ENCODE measurements around the gene IFNAR2.

IFNAR2 gene

DNA sequence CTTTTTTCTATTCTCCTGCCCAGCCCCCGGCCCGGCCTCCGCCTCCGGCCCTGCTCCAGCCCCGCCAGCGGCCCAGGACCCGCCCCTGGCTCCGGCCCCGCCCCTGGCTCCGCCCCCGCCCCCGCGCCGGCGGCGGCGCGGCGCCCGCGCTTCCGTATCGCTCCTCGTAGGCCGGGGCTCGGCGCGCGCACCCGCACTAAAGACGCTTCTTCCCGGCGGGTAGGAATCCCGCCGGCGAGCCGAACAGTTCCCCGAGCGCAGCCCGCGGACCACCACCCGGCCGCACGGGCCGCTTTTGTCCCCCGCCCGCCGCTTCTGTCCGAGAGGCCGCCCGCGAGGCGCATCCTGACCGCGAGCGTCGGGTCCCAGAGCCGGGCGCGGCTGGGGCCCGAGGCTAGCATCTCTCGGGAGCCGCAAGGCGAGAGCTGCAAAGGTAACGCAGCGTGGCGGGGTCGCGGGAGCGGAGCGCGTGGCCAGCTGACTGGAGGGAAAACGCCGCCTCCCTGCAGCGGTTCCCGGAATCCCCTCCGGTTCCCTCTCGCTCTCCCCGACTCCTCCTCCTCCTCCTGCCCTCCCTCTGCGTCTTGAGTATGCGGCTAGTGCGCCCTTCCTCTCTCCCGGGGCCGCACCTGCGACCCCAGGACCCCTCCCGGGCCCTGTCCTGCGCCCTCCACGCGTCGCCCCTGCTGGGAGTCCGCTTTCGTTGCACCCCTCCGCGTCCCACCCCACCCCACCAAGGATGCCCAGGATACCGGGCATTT lies at the start of gene IFNAR2:
TSS of gene IFNAR2 (plus strand) at position 155 of the 761 bp plus-strand sequence. CDS start 11,985 bp downstream, outside the sequence.
- DNase-seq (ENCODE audit: insufficient read length, low spot score) (peak; percentile 82), FAIRE-seq (no peak)

DNA sequence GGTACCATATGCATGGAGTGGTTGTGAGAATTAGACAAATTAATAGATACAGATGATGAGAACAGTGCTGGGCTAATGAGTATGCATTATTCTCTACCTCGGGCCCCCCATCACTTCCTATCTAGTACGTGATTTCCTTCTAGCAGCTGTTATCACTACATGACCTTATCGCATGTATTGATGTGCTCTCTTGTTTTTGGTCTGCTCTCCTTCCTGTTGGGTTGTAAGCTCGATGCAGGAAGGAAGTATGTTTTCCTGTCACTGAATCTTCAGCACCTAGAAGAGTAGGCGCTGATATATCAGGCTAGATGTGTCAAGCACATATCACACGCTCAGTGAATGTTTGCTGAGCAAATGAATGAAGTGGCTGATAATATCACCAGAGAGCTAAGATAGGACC lies 43.9 kb upstream of the IFNAR2 start:
- no peak for DNase-seq (ENCODE audit: insufficient read length, low spot score)
- FAIRE-seq = no peak

DNA sequence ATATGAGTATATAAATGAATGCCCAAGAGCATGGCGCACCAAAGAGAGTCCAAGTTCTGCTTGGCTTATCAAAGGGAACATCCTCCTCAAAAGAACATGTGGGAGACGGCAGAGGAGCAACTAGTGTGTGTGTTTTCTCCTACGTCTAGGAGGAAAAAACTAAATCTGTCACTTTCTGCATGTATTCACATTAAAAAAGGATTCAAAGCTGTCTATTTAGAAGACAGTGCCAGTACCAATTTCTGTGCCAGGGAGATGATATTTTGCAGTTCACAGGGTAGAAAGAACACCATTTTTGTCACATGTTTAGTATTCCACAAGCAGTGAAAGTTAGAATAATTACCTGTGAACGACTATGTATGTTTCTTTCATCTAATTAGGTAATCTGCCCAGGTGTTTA lies 42.5 kb upstream of the IFNAR2 start:
- DNase-seq (ENCODE audit: insufficient read length, low spot score) = no peak
- no peak for FAIRE-seq

DNA sequence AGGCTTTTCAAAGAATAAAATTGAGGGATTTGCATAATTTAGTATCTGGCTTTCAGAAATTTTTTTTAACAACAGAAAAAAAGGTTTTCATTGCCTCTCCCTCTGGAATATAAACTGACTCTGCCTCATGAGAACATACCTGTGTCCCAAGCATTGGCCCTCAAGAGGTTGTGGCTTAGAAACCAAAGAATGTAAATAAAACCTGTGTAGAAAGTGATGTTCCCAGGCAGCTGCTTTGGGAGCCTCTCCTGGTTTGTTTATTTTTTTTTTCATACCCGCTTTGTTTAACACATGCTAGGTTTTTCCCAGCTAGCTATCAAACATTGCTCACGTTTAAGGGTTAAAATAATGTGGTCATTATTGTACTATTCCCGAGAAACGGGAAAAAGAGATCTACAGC lies 40.5 kb upstream of the IFNAR2 start:
- FAIRE-seq (no peak), DNase-seq (ENCODE audit: insufficient read length, low spot score) (no peak)

DNA sequence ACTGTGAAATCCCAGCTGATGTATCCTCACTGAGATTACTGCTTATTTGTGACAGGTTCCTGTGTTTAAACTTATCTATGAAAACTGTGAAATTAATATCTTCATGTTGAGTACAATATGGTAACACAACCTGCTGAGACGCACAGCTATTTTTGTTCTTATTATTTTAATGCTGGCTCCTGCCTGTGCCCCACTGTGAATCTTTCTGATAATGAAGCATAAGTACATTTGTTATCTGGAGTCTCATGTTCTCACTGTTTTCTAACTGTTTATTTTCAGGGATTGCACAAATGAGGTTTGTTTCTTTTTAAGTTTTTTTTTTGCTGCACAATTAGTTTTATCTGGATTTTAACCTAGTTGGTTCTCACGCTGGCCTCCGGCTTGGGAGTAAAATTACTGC lies 39.9 kb upstream of the IFNAR2 start:
- no peak for FAIRE-seq

DNA sequence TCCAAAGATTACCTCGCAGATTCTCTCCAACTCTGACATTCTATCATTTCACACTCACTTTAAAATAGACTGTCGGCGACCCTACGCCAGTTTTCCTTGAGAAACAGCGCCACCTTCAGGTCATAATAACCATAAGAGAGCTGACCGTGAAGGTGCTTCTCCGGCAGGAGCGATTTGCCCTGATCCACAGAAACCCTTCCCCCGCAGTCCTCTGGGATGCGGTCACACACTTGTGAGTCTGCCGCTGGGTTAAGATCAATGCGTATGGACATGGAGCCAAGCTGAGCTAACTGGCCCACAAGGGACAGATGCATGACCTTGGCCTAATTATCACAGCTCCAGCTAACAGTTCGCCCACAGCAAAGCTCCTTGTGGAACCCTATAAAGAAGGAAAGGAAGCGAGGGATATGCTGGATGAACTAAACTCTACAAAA lies 32.8 kb upstream of the IFNAR2 start:
- peak; percentile 53 for DNase-seq (ENCODE audit: insufficient read length, low spot score)
- no peak for FAIRE-seq

More for the DNA sequence above, 39.9 kb upstream of the IFNAR2 start:
- DNase-seq (ENCODE audit: insufficient read length, low spot score) = no peak

DNA sequence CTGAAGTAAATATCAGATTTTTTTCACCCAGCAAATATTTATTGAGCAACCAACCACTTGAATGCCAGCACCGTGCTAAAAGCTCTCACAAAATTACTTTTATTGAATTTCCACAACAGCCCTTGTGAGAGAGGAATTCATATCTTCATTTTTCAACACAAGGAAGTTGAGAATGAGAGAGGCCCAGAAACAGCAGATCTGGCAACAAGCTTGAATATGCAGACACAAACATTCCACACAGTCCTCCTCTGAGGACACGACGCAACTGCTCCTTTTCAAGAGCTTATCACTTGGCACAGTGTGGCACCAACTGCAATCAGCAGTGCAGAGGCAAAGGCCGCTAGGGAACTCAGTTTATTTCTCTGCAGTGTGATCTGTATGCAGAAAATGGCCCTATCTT lies 32.2 kb upstream of the IFNAR2 start:
- no peak for DNase-seq (ENCODE audit: insufficient read length, low spot score)
- no peak for FAIRE-seq

DNA sequence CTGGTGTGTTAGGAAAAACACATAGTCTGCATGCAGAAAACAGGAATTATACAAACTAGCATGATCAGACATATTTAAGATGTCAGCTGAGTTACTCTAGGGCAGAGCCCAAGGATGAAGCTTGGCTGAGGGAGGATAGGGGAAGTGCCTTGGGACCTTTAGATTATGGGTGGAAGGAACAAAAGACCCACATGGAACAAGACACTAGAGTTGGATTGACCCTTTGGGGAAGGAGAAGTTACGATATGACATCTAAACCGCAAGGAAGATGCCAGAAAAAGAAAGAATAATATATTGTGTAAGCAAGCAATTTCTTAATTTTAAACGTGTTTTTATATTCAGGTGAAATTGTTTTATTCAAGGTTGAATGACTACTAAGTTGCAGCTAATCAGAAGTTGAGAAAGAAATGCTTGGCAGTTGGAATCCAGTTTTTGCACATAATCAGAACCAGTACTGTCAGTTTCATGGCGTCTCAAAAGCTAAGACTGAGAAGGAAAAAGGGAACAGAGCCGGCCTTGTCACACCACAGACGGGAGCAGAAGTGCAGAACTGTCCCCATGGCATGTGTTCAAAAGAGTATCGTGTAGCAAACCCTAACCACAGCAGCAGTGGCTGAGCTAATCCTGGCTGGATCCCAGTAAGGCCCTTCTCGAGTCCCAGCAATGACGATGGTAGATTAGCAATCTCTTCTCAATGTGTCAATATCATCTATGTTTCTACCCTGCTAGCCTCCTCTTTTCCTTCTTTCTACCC lies 31.2 kb upstream of the IFNAR2 start:
- FAIRE-seq = no peak
- DNase-seq (ENCODE audit: insufficient read length, low spot score) = no peak

DNA sequence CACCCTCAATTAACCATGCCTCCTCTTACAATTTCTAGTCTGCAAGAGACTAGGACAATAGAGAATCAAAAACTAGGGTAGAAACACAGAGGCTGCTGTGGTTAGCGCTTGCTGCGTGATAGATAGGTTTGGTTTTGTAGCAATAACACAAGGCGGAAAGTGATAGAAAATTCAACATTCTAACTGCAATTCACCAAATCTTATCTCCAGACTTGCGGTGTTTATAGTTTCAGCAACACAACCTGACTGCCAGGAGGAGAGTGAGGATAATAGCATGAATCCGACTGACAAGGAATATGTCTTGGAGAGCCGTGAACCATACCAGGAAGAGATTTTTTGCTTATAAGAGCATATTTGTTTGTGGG lies 30.7 kb upstream of the IFNAR2 start:
- DNase-seq (ENCODE audit: insufficient read length, low spot score) (no peak), FAIRE-seq (no peak)

DNA sequence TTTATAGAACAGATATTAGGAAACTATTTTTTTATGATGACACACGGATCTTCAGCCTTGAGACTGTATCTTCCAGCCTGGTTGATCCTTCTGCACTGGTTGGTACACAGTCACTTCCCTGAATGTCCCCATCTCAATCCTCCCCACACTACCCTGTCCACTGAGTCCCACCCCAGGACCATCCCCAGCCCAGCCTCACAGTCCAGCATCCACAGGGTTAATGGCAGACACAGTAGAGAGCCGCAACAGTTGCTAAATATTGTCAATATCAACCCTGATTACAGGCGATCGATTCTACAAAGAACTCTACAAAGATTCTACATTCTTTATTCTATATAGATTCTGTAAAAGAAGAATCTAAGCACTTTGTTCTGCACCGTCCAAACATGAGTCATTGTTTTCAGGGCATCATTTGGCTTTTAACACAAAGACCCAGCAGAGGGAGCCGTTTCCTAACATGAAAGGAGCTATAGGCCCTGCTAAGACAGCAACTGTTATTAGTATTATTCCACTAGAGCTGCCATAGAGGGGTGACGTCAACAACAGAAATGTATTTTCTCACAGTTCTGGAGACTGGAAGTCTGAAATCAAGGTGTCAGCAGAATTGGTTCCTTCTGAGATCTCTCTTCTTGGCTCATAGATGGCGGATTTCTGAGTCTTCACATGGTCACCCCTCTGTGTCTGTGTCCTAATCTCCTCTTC lies 30.1 kb upstream of the IFNAR2 start:
- FAIRE-seq (no peak), DNase-seq (ENCODE audit: insufficient read length, low spot score) (peak; percentile 79)

DNA sequence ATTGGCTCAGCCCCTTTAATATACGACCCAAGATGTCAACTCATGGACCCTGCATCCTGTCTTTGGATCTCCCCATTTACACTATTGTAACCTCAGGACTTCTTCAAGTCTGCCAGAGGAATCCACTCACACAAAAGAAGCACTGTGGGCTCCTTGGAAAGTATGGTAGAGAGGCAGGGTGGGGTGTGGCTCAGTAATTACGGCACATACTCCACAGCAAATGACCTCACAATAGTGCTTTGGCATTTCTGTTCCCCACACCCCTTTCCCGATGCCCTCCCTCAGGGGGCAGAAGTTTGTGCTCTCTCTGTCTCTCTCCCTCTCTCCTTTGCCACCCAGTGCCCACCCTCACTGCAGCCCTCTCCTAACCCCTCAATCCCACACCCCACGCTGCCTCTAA lies 27.8 kb upstream of the IFNAR2 start:
- FAIRE-seq = no peak

DNA sequence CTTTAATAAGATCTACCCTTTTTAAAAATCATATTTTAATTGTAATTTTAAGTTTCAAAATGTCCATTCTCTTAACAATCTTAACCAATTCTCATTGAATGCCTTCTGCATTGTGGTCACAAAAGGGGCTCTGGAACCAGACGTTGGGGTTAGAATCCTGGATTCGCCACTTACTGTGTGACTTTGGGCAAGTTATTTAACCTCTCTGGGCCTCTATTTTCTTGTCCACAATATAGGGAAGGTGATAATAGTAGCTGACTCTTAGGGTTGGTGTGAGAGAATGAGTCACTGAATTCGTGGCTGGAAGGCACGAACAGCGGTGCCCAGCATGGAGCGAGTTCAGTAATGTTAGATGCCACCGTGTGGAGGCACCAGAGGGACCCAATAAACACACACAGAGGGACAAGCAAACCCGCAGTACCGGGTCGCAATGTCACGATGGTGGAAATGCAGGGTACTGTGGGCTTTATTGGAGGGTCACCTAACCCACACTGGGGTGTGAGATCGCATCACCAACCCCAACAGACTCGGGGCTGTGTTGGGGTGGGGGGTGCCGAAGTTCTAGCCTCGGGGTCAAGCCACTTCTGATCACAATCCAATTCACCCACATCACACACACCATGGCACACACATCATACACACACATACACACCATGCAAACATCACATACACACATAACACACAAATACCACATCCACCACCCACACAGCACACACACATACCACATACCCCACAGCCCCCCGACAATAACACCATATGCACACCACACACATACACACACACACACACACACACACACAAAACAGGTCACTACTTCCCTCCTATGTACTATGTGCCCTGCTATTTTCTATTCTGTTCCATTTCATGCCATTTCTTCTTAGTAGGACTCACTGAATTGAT lies 27.0 kb upstream of the IFNAR2 start:
- DNase-seq (ENCODE audit: insufficient read length, low spot score) = no peak
- FAIRE-seq = peak; percentile 65

More for the DNA sequence above, 27.8 kb upstream of the IFNAR2 start:
- DNase-seq (ENCODE audit: insufficient read length, low spot score) = no peak

DNA sequence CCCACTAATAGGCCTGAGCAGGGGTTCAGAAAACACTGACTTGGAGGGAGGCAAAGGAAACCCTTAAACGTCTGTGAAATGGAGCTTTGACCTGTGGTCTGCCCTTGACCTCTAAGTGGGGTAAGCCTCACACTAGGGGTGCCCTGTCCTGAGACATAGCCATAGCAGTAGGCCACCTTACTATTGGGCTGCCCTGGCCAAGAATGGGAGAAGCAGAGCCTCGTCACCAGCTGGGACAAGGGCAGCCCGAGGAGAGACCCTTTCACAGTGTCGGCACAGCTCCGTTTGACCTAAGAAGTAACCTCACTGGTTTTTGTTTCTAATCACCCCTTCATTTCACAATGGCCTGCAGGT lies 26.4 kb upstream of the IFNAR2 start:
- FAIRE-seq = no peak
- DNase-seq (ENCODE audit: insufficient read length, low spot score) = no peak

DNA sequence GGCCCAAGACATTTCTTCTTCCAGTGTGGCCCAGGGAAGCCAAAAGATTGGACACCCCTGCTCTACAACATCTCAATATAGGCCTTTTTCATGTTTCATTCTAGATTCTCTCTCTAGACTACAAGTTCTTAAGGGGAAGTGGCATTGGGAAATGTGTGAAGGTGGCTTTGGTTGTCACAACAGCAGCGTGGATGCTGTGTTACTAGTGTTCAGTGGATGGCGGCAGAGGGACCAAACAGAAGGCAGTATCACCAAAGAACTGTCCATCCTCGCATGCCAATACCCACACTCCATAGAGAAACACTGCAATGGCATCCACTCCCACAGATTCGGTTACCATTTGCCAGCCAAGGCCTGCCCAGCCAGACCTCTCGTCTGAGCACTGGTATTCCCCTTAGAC lies 24.3 kb upstream of the IFNAR2 start:
- FAIRE-seq (no peak), DNase-seq (ENCODE audit: insufficient read length, low spot score) (no peak)

DNA sequence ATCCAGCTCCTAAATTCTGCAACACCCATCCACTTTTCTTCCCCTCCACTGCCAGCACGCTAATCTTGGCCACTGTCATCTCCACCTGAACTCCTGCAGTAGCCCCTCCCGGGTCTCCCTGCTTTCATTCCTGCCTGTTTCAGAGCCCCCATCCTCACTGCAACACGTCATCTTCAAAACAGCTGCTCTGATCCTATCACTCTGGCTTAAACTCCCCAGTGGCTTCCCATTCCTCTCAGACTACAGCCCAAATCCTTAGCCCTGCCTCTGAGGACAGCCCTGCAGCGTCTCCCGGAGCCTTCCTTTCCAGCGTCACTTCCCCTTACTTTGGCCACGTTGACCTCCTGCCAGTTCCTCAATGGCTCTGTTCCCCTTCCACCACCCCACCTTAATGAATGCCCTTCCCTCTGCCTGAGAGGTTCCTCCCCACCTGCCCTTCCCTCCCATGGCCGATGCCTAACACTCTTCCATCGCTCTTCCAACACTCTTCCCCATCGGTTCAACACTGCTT lies 22.9 kb upstream of the IFNAR2 start:
- FAIRE-seq = no peak

DNA sequence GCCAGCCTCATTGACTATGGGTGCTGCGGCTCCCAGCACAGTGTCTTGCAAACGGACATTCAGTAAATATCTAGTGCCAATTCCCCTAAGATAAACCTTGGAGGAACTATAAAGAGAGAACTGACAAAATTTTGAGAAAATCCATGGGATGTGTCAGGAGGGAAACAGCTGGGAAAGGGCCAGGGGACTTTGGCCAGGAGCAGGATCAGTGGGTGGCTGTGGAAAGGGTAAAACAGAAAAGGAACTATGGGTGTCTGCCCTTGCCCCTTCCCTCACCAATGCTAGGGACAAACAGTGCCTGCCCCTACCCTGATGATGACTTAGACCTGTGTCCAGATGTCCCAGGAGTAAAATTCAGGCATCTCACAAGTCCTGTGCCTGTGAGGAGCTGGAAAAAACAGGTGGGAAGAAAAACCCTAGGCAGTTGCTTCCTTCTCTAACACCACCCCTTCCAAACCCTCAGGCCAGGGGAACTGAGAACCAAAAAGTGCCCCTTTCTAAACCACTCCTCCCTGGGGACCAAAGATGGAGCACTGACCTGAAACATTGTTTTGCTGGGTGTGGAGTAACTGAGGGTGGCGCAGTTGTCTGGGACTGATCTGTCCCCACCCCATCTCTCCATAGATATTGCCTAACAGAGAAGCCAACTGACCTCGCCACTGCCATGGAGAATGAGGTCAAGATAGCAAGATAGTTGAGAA lies 22.1 kb upstream of the IFNAR2 start:
- no peak for DNase-seq (ENCODE audit: insufficient read length, low spot score)
- no peak for FAIRE-seq

More for the DNA sequence above, 22.9 kb upstream of the IFNAR2 start:
- DNase-seq (ENCODE audit: insufficient read length, low spot score) = no peak

DNA sequence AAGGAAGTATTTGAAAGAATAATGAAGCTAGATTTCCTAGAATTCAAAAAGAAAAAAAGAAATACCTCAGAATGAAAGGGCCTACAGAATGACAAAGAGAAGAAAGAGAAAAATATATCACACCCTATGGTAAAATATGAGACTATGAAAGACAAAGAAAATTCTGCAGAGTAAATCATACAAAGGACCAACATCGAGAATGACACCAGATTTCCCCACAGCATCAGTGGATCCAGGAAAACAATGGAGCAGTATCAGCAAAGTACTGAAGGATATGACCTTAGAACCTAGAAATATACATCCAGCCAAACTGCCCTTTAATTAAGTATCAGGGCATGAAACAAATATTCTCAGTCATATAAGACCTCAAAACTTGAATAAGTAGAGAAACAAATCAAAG lies 21.2 kb upstream of the IFNAR2 start:
- FAIRE-seq (no peak), DNase-seq (ENCODE audit: insufficient read length, low spot score) (no peak)

DNA sequence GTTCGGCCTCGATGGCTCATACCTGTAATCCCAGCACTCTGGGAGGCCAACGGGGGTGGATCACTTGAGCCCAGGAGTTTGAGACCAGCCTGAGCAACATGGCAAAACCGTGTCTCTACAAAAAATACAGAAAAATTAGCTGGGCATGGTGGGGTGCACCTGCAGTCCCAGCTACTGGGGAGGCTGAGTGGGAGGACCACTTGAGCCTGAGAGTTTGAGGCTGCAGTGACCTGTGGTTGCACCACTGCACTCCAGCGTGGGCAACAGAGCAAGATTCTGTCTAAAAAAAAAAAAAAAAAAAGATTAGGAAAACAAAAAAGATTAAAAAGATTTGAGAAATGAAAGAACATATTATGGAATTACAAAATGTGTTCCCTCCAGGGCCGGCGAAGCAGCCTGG lies 18.4 kb upstream of the IFNAR2 start:
- no peak for FAIRE-seq
- no peak for DNase-seq (ENCODE audit: insufficient read length, low spot score)

DNA sequence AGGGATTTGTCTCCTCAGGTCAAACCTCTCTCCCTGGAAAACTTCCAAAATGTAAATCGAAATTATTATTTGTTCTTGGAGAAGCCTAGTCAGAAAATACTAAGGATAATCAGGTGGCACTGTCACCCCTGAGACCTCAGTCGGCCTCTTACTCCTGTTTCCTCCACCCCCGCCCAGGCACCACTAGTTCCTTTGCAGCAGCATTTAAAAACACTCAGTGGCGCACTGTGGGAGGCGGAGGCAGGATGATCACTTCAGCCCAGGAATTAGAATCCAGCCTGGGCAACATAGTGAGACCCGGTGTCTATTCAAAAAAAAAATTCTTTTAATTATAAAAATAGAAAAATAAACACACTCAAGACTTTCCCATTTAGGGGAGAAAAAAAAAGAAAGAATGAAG lies 18.0 kb upstream of the IFNAR2 start:
- DNase-seq (ENCODE audit: insufficient read length, low spot score) (no peak), FAIRE-seq (no peak)
